ENCODE results near the gene GNPDA1. TPM values are rescaled to one million over a fixed set of nuclear protein-coding genes. Genes with fewer than 3 reads are reported as not detected.

GNPDA1 gene
- polyA plus RNA-seq, 1 experiment = 26.3 TPM

DNA sequence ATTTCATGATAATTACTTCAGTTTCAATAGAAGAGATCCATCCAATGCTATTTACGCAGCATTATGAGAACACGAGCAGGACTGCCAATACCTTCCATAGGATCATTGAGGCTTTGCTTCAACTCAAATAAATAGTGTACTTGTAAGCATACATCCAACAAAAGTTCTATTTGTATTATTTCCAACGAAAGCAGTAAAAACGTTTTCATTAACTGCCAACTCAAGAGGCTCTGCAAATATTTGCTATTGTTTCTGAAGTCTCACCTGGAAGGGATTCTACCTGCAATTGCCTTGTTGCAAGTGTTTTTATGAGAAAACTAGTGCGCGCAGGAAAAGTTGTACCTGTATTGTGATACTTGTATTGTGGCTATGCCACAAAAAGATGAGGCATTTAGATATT is 11.0 kb upstream of the GNPDA1 start:
- TF ChIP-seq, protein P1, sequence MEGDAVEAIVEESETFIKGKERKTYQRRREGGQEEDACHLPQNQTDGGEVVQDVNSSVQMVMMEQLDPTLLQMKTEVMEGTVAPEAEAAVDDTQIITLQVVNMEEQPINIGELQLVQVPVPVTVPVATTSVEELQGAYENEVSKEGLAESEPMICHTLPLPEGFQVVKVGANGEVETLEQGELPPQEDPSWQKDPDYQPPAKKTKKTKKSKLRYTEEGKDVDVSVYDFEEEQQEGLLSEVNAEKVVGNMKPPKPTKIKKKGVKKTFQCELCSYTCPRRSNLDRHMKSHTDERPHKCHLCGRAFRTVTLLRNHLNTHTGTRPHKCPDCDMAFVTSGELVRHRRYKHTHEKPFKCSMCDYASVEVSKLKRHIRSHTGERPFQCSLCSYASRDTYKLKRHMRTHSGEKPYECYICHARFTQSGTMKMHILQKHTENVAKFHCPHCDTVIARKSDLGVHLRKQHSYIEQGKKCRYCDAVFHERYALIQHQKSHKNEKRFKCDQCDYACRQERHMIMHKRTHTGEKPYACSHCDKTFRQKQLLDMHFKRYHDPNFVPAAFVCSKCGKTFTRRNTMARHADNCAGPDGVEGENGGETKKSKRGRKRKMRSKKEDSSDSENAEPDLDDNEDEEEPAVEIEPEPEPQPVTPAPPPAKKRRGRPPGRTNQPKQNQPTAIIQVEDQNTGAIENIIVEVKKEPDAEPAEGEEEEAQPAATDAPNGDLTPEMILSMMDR (IDR thresholded peaks at IDR 0.05; ENCODE audit: low read depth, low read length) = no peak
- CTCF ChIA-PET = interaction anchor here (0.6 to 3.4 kb wide), 4 partner anchors 10 to 128 kb away, joined by 3 to 35 read pairs (median 6); partner anchors contain the start of gene GNPDA1
- Histone ChIP-seq H3K4me3 (ENCODE audit: low read depth, low read length) (no peak overlapping the region), H3K9me3 (ENCODE audit: control insufficient read depth, insufficient read depth, low read length) (no peaks in the 10 kb centered on the region), H3K27me3 (ENCODE audit: control insufficient read depth, insufficient read depth, low read length) (peaks cover 6% of the 10 kb centered on the region), H3K27ac (ENCODE audit: low read depth, low read length) (no peak overlapping the region)
- no peak for DNase-seq (ENCODE audit: low read depth, low spot score)
- POLR2A ChIA-PET = no interaction called here

DNA sequence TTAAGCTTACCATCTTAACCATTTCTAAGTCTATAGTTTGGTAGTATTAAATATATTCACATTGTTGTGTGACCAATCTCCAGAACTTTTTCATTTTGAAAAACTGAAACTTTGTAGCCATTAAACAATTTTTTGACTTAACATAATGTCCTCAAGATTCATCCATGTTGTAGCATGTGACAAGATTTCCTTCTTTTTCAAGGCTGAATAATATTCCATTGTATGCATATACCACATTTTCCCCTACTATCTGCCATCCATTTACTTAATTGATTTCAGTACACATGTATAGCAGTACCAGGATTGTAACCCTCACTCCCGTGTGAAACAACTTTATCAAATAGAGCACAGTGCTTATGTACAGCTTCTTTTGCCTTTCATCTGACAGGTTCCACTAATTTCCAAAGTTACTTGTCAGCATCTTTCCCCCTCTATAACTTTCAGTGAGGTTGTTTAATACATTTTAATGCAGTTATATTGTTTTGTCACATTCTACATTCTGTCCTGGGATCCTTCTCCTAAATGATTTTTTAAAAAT is 7.4 kb upstream of the GNPDA1 start:
- peaks cover 6% of the 10 kb centered on the region for H3K27me3 ChIP-seq (ENCODE audit: control insufficient read depth, insufficient read depth, low read length)
- H3K9me3 ChIP-seq (ENCODE audit: control insufficient read depth, insufficient read depth, low read length) = no peaks in the 10 kb centered on the region
- POLR2A ChIA-PET = interaction anchor here (0.7 kb wide), 1 partner anchor 170 kb away, joined by 4 read pairs; no protein-coding TSS in a partner anchor
- TF ChIP-seq, protein P1 (IDR thresholded peaks at IDR 0.05; ENCODE audit: low read depth, low read length) = no peak
- H3K4me3 ChIP-seq (ENCODE audit: low read depth, low read length) = no peak overlapping the region
- CTCF ChIA-PET = interaction anchor here (0.6 to 2.5 kb wide), 2 partner anchors 8 to 111 kb away, joined by 3 to 9 read pairs; partner anchors contain the start of gene GNPDA1
- H3K27ac ChIP-seq (ENCODE audit: low read depth, low read length) = no peak overlapping the region
- no peak for DNase-seq (ENCODE audit: low read depth, low spot score)

DNA sequence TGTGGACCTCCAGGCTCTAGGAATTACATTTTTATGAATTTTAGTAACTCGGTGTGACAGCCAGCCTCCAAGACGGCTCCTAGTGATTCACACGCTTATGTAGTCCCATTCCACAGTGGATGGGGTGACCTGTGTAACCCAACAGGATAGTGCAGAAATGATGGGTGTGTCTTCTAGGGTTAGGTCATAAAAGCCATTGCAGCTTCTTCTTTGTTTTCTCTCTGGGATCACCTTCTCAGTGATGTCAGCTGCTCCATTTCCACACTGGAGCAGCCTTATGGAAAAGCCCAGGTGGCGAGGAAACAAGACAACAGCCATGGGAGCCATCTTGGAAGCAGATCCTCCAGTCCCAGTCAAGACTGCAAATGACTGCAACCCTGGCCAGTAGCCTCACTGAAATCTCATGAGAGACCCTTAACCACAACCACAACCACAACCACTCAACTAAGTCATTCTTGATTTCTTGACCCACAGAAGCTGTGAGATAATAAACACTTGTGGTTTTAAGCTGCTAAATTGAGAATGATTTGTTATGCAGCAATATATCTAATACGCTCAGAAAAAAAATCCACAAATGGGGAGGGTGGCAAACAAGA is 5.1 kb upstream of the GNPDA1 start:
- no peak overlapping the region for H3K27ac ChIP-seq (ENCODE audit: low read depth, low read length)
- H3K9me3 ChIP-seq (ENCODE audit: control insufficient read depth, insufficient read depth, low read length) = no peaks in the 10 kb centered on the region
- ChIA-PET CTCF (no interaction called here), POLR2A (interaction anchor here (0.6 kb wide), 1 partner anchor 49 kb away, joined by 3 read pairs; the partner anchor contains the start of gene RNF14)
- peaks cover 6% of the 10 kb centered on the region for H3K27me3 ChIP-seq (ENCODE audit: control insufficient read depth, insufficient read depth, low read length)
- H3K4me3 ChIP-seq (ENCODE audit: low read depth, low read length) = no peak overlapping the region
- TF ChIP-seq, protein P1 (IDR thresholded peaks at IDR 0.05; ENCODE audit: low read depth, low read length) = no peak
- DNase-seq (ENCODE audit: low read depth, low spot score) = no peak

DNA sequence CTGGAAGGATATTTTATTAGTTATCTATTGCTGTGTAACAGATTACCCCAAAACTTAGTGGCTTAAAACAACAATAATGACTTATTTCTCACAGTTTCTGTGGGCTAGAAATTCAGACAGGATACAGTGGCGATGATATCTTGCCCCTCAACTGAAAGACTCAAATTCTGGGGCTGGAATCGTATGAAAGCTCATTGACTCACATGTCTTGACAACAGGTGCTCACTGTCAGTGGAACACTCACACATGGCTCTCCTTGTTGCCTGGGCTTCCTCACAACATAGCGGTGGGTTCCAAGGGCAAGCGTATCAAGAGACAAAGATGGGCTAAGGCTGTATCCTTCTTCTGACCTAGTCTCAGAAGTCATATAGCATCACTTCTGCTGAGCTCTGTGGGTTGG is 3.7 kb upstream of the GNPDA1 start:
- ChIA-PET POLR2A (no interaction called here), CTCF (interaction anchor here (0.6 to 5.5 kb wide), 8 partner anchors 8 to 131 kb away, joined by 3 to 35 read pairs (median 4); no protein-coding TSS in a partner anchor)
- Histone ChIP-seq H3K27me3 (ENCODE audit: control insufficient read depth, insufficient read depth, low read length) (peaks cover 3% of the 10 kb centered on the region), H3K9me3 (ENCODE audit: control insufficient read depth, insufficient read depth, low read length) (no peaks in the 10 kb centered on the region), H3K27ac (ENCODE audit: low read depth, low read length) (no peak overlapping the region), H3K4me3 (ENCODE audit: low read depth, low read length) (no peak overlapping the region)
- DNase-seq (ENCODE audit: low read depth, low spot score) = no peak
- TF ChIP-seq, protein P1 (IDR thresholded peaks at IDR 0.05; ENCODE audit: low read depth, low read length) = no peak

Data from AG04450 (cell line).